Measurements from ENCODE around the gene C4orf51. TPM values are rescaled to one million over a fixed set of nuclear protein-coding genes. Genes with fewer than 3 reads are reported as not detected.
A peak's percentile ranks its signal among the peaks of the same experiment; 100 is the strongest.

C4orf51 gene
- total RNA-seq, 1 donor from 2014 or later = not detected

GRCh38 chr4:145756244-145756643, 76.3 kb downstream of the C4orf51 start:
- no peak for DNase-seq (ENCODE audit: low read depth in 2 of 2)

- no peak for DNase-seq (ENCODE audit: low read depth in 2 of 2)
These were observed 77.2 kb downstream of the C4orf51 start for GRCh38 chr4:145757188-145757587.

- no peak for DNase-seq (ENCODE audit: low read depth in 2 of 2)
These were observed 80.2 kb downstream of the C4orf51 start for GRCh38 chr4:145760176-145760575.

GRCh38 chr4:145760961-145761929, 81.3 kb downstream of the C4orf51 start:
- no peak for DNase-seq (ENCODE audit: low read depth in 2 of 2)

GRCh38 chr4:145762719-145763118, 82.8 kb downstream of the C4orf51 start:
- no peak for DNase-seq (ENCODE audit: low read depth in 2 of 2)

- DNase-seq (ENCODE audit: low read depth in 2 of 2) = no peak
These were observed 83.5 kb downstream of the C4orf51 start for GRCh38 chr4:145763399-145763798.

- no peak for DNase-seq (ENCODE audit: low read depth in 2 of 2)
These were observed 86.3 kb downstream of the C4orf51 start for GRCh38 chr4:145766273-145766672.

- no peak for DNase-seq (ENCODE audit: low read depth in 2 of 2)
These were observed 89.6 kb downstream of the C4orf51 start for GRCh38 chr4:145769450-145770037.

GRCh38 chr4:145770124-145770523, 90.2 kb downstream of the C4orf51 start:
- DNase-seq (ENCODE audit: low read depth in 2 of 2) = no peak

GRCh38 chr4:145772347-145772746, 92.4 kb downstream of the C4orf51 start:
- no peak for DNase-seq (ENCODE audit: low read depth in 2 of 2)

- DNase-seq (ENCODE audit: low read depth in 2 of 2) = no peak
These were observed 93.8 kb downstream of the C4orf51 start for GRCh38 chr4:145773581-145774234.

- DNase-seq (ENCODE audit: low read depth in 2 of 2) = no peak
These were observed 94.5 kb downstream of the C4orf51 start for GRCh38 chr4:145774473-145774872.

- DNase-seq (ENCODE audit: low read depth in 2 of 2) = no peak
These were observed 95.5 kb downstream of the C4orf51 start for GRCh38 chr4:145775406-145775805.

GRCh38 chr4:145776208-145776607, 96.3 kb downstream of the C4orf51 start:
- no peak for DNase-seq (ENCODE audit: low read depth in 2 of 2)

GRCh38 chr4:145779319-145779801, 99.4 kb downstream of the C4orf51 start:
- DNase-seq (ENCODE audit: low read depth in 2 of 2) = peak; percentile 87 to 88

GRCh38 chr4:145781351-145781750, 101.4 kb downstream of the C4orf51 start:
- peak in 1 of 2 donors; percentile 44 for DNase-seq (ENCODE audit: low read depth in 2 of 2)

Other genes with a start within 250 kb of the C4orf51 start
- 68.4 and 78.8 TPM in 2 replicates for gene SMAD1, start 198.3 kb upstream of the C4orf51 start, total RNA-seq
- gene MMAA, start 60.8 kb upstream of the C4orf51 start, total RNA-seq = 1.5 and 1.8 TPM in 2 replicates

All from dermis microvascular lymphatic vessel endothelial cell (primary cell).